HG03108 (cell line): ENCODE data around the gene PKDCC.

Source experiments
- ATAC-seq: cut with Tn5 transposase; IDR thresholded peaks from one replicate; pipeline ENCODE4 v1.9.1; 2021; ENCODE audit warnings: moderate library complexity; ENCODE audit not compliant: unreplicated experiment

Gene PKDCC

GRCh38 chr2:42047488-42048298 is at the start of gene PKDCC:
Gene PKDCC, plus strand, starts transcription at chr2:42048021. Its CDS starts 179 bp downstream, at chr2:42048200.
- ATAC-seq = no peak

GRCh38 chr2:41998186-41999127 is 49.4 kb upstream of the PKDCC start:
- no peak for ATAC-seq

- no peak for ATAC-seq
Observed at GRCh38 chr2:41999128-41999480, 48.7 kb upstream of the PKDCC start.

- no peak for ATAC-seq
Observed at GRCh38 chr2:41999592-42000281, 48.1 kb upstream of the PKDCC start.

GRCh38 chr2:42001711-42002201 is 46.1 kb upstream of the PKDCC start:
- no peak for ATAC-seq

- no peak for ATAC-seq
Observed at GRCh38 chr2:42007551-42007950, 40.3 kb upstream of the PKDCC start.

GRCh38 chr2:42008241-42008921 is 39.4 kb upstream of the PKDCC start:
- ATAC-seq = no peak

- no peak for ATAC-seq
Observed at GRCh38 chr2:42009657-42010580, 37.9 kb upstream of the PKDCC start.

GRCh38 chr2:42010743-42011298 is 37.0 kb upstream of the PKDCC start:
- ATAC-seq = no peak

GRCh38 chr2:42012137-42012536 is 35.7 kb upstream of the PKDCC start:
- no peak for ATAC-seq

GRCh38 chr2:42012651-42013050 is 35.2 kb upstream of the PKDCC start:
- no peak for ATAC-seq

- no peak for ATAC-seq
Observed at GRCh38 chr2:42013409-42013808, 34.4 kb upstream of the PKDCC start.

GRCh38 chr2:42021464-42021863 is 26.4 kb upstream of the PKDCC start:
- no peak for ATAC-seq

- ATAC-seq = no peak
Observed at GRCh38 chr2:42025151-42025582, 22.7 kb upstream of the PKDCC start.

- ATAC-seq = no peak
Observed at GRCh38 chr2:42026272-42026671, 21.5 kb upstream of the PKDCC start.

GRCh38 chr2:42028571-42029148 is 19.2 kb upstream of the PKDCC start:
- peak; percentile 83 for ATAC-seq

GRCh38 chr2:42029171-42029570 is 18.6 kb upstream of the PKDCC start:
- no peak for ATAC-seq

GRCh38 chr2:42029639-42030199 is 18.1 kb upstream of the PKDCC start:
- no peak for ATAC-seq
